H7 (cell line): ENCODE measurements around the gene ARMC5. TPM values are rescaled to one million over a fixed set of nuclear protein-coding genes. Genes with fewer than 3 reads are reported as not detected.
"Not testable (repeated sequence)": the region's sequence is repeated elsewhere in the genome, so short reads cannot be mapped to it uniquely, and the experiment has no call there.

ENCODE experiments used
- DNase-seq: peaks from one replicate; pipeline ENCODE4 v3.0.0; 2012
- H3K27me3 ChIP-seq: 2 replicates; pipeline ENCODE4 v1.6.0; 2011; ENCODE audit warnings: mild to moderate bottlenecking, low read length; ENCODE audit not compliant: control insufficient read depth, insufficient read depth
- H3K36me3 ChIP-seq: replicated peaks from 2 replicates; pipeline ENCODE4 v1.5.1; 2011; ENCODE audit warnings: low read length; ENCODE audit not compliant: control insufficient read depth, insufficient read depth
- H3K4me3 ChIP-seq: 2 replicates; pipeline ENCODE4 v1.5.1; 2011; ENCODE audit warnings: low read depth, mild to moderate bottlenecking, control low read depth, low read length, moderate library complexity; ENCODE audit not compliant: insufficient read depth
- total RNA-seq: library from RNA; depleted of rRNA; stranded (reverse); fragments of >200 nt; shearing (Covaris generic); gene quantifications from 2 replicates; pipeline ENCODE4 v1.2.3, GENCODE V29; 2014

Gene ARMC5
- total RNA-seq, 1 experiment from 2014 or later, result 8.0 TPM

GRCh38 chr16:31441956-31442355 lies 17.3 kb upstream of the ARMC5 start:
- DNase-seq, result no peak
- Histone ChIP-seq H3K36me3 (no peaks in the 10 kb centered on the region), H3K27me3 (no peaks in the 10 kb centered on the region), H3K4me3 (no peak overlapping the region; the same call in 1 of the 2 replicates)

GRCh38 chr16:31445931-31446330 lies 13.4 kb upstream of the ARMC5 start:
- DNase-seq, H3K27me3 ChIP-seq, H3K36me3 ChIP-seq, H3K4me3 ChIP-seq: not testable (repeated sequence)

- H3K27me3 ChIP-seq, result no peaks in the 10 kb centered on the region
- H3K4me3 ChIP-seq, result no peak overlapping the region
- no peak for DNase-seq
- no peaks in the 10 kb centered on the region for H3K36me3 ChIP-seq
Measured at GRCh38 chr16:31451201-31451600, 8.1 kb upstream of the ARMC5 start.

GRCh38 chr16:31451681-31452351 lies 7.5 kb upstream of the ARMC5 start:
- peak; percentile 68 for DNase-seq
- H3K4me3 ChIP-seq, result no peak overlapping the region
- no peaks in the 10 kb centered on the region for H3K36me3 ChIP-seq
- no peaks in the 10 kb centered on the region for H3K27me3 ChIP-seq

- H3K36me3 ChIP-seq, result no peaks in the 10 kb centered on the region
- H3K27me3 ChIP-seq, result no peaks in the 10 kb centered on the region
- H3K4me3 ChIP-seq, result no peak overlapping the region
- DNase-seq, result no peak
Measured at GRCh38 chr16:31452631-31453106, 6.6 kb upstream of the ARMC5 start.

GRCh38 chr16:31453255-31454204 lies 5.8 kb upstream of the ARMC5 start:
- no peaks in the 10 kb centered on the region for H3K27me3 ChIP-seq
- no peaks in the 10 kb centered on the region for H3K36me3 ChIP-seq
- H3K4me3 ChIP-seq, result no peak overlapping the region
- no peak for DNase-seq

GRCh38 chr16:31455601-31456314 lies 3.5 kb upstream of the ARMC5 start:
- no peak for DNase-seq
- H3K4me3 ChIP-seq, result no peak overlapping the region
- H3K36me3 ChIP-seq, result no peaks in the 10 kb centered on the region
- H3K27me3 ChIP-seq, result no peaks in the 10 kb centered on the region

- no peak for DNase-seq
- H3K4me3 ChIP-seq, result no peak overlapping the region
- no peaks in the 10 kb centered on the region for H3K27me3 ChIP-seq
- H3K36me3 ChIP-seq, result no peaks in the 10 kb centered on the region
Measured at GRCh38 chr16:31456988-31457360, 2.3 kb upstream of the ARMC5 start.

GRCh38 chr16:31458073-31458843 lies 1.0 kb upstream of the ARMC5 start:
- H3K27me3 ChIP-seq, result no peaks in the 10 kb centered on the region
- peak overlapping the region; percentile 83 for H3K4me3 ChIP-seq
- peak; percentile 71 for DNase-seq
- H3K36me3 ChIP-seq, result no peaks in the 10 kb centered on the region

- H3K27me3 ChIP-seq, result no peaks in the 10 kb centered on the region
- H3K36me3 ChIP-seq, result no peaks in the 10 kb centered on the region; the same call in 1 of the 2 replicates
- peak; percentile 99 for DNase-seq
- peak overlapping the region; percentile 83 for H3K4me3 ChIP-seq
Measured at GRCh38 chr16:31459687-31460581, 633 bp downstream of the ARMC5 start.

- DNase-seq, result no peak
- Histone ChIP-seq H3K4me3 (no peak overlapping the region), H3K36me3 (no peaks in the 10 kb centered on the region; the same call in 1 of the 2 replicates), H3K27me3 (no peaks in the 10 kb centered on the region)
Measured at GRCh38 chr16:31460582-31461002, 1.3 kb downstream of the ARMC5 start.

GRCh38 chr16:31461201-31461920 lies 2.1 kb downstream of the ARMC5 start:
- no peaks in the 10 kb centered on the region; the same call in 1 of the 2 replicates for H3K36me3 ChIP-seq
- DNase-seq, result no peak
- H3K27me3 ChIP-seq, result no peaks in the 10 kb centered on the region

More at GRCh38 chr16:31461201-31461920, 2.1 kb downstream of the ARMC5 start:
- no peak overlapping the region for H3K4me3 ChIP-seq
